HepG2 (cell line): ENCODE results near the gene CD276. TPM values are rescaled to one million over a fixed set of nuclear protein-coding genes. Genes with fewer than 3 reads are reported as not detected.
A peak's percentile ranks its signal among the peaks of the same experiment; 100 is the strongest.

Experiments used
- ATAC-seq: fragments of 200-7000 bp; cut with Tn5 transposase; 3 replicates; pipeline ENCODE4 v1.9.1; 2020; ENCODE audit warnings: mild to moderate bottlenecking, moderate library complexity
- BruUV-seq: library from RNA; stranded (reverse); fragments of 400-500 nt; replicated peaks from 2 replicates; lab custom pipeline; 2021; lab: Mats Ljungman, UMichigan
- CTCF ChIA-PET: fragments of 300-600 bp; formaldehyde crosslinking; extraction: SDS; loops from one replicate; lab custom pipeline; 2021; ENCODE audit warnings: low total read pairs, inconsistent platforms, low intra/inter-chr PET ratio; lab: Yijun Ruan, JAX
- POLR2A ChIA-PET: fragments of 350-600 bp; sonication (Branson Sonifier 250); formaldehyde crosslinking; loops from one replicate; lab custom pipeline; 2020; ENCODE audit warnings: antibody characterized with exemption, inconsistent platforms; lab: Yijun Ruan, JAX
- DNase-seq: peaks from one replicate; pipeline ENCODE4 v3.0.0-alpha.2; 2015; ENCODE audit warnings: low spot score
- FAIRE-seq: peaks from 3 replicates; lab custom pipeline; 2011; peaks lifted over from hg19 to GRCh38; lab: Jason Lieb, UNC
- H2AFZ ChIP-seq: one replicate; pipeline ENCODE4 v1.6.1; 2011; ENCODE audit warnings: low read length, inconsistent platforms
- H3K27ac ChIP-seq: fragments of 300-600 bp; 3 replicates; pipeline ENCODE4 v1.8.0; 2011; ENCODE audit warnings: mixed run types, mild to moderate bottlenecking, mixed read lengths, low read length, inconsistent platforms; ENCODE audit not compliant: insufficient read depth; ENCODE audit errors: extremely low read length
- H3K27me3 ChIP-seq, 2 experiments: fragments of 200-600 bp in 1 of 2; 2 replicates in 1 of 2; 3 replicates in 1 of 2; pipeline versions ENCODE4 v1.6.0 to v1.8.0; 2011; ENCODE audit warnings: low read length in 2 of 2, mild to moderate bottlenecking in 2 of 2, moderate library complexity in 2 of 2, inconsistent platforms in 1 of 2; ENCODE audit not compliant: insufficient read depth in 2 of 2, control insufficient read depth in 1 of 2
- H3K36me3 ChIP-seq, 2 experiments: fragments of 200-600 bp in 1 of 2; replicated peaks in 1 of 2; 2 replicates in 1 of 2; 3 replicates in 1 of 2; pipeline versions ENCODE4 v1.5.1 to v1.8.0; 2011; ENCODE audit warnings: low read length in 2 of 2, inconsistent platforms in 1 of 2; ENCODE audit not compliant: insufficient read depth in 2 of 2, control insufficient read depth in 1 of 2
- H3K4me1 ChIP-seq: 2 replicates; pipeline ENCODE4 v1.5.1; 2012; ENCODE audit warnings: low read length, inconsistent platforms; ENCODE audit not compliant: insufficient read depth
- H3K4me2 ChIP-seq: 2 replicates; pipeline ENCODE4 v1.6.0; 2011; ENCODE audit warnings: low read depth, low read length, inconsistent platforms
- H3K4me3 ChIP-seq, 3 experiments: fragments of 200-600 bp in 1 of 3; sonication (generic), shearing (Covaris generic) in 1 of 3; replicated peaks in 1 of 3; 2 replicates each; pipeline ENCODE4 v1.5.1; 2011 to 2016; ENCODE audit warnings: low read length in 3 of 3, inconsistent platforms in 2 of 3, low read depth in 2 of 3, mild to moderate bottlenecking in 2 of 3, control low read depth in 1 of 3, mixed read lengths in 1 of 3; ENCODE audit not compliant: insufficient read depth in 1 of 3
- H3K79me2 ChIP-seq: one replicate; pipeline ENCODE4 v1.6.1; 2011; ENCODE audit warnings: low read length, inconsistent platforms; ENCODE audit not compliant: insufficient read depth
- H3K9ac ChIP-seq: 2 replicates; pipeline ENCODE4 v1.6.0; 2011; ENCODE audit warnings: mild to moderate bottlenecking, low read depth, low read length, inconsistent platforms; ENCODE audit not compliant: insufficient read depth
- H3K9me3 ChIP-seq: 2 replicates; pipeline ENCODE4 v1.5.1; 2012; ENCODE audit warnings: mild to moderate bottlenecking, low read length
- H4K20me1 ChIP-seq: 2 replicates; pipeline ENCODE4 v1.6.0; 2011; ENCODE audit warnings: inconsistent platforms, mild to moderate bottlenecking, low read length, moderate library complexity; ENCODE audit not compliant: insufficient read depth
- ATF1 ChIP-seq: IDR thresholded peaks from 2 replicates; pipeline ENCODE4 v1.6.1; 2016; ENCODE audit warnings: mild to moderate bottlenecking, control low read depth
- DPF2 ChIP-seq: sonication (generic); formaldehyde crosslinking; IDR thresholded peaks from 2 replicates; pipeline ENCODE4 v1.4.0; 2020; ENCODE audit warnings: mild to moderate bottlenecking, low read depth, missing genetic modification reagents, borderline replicate concordance
- EZH2 ChIP-seq: conservative IDR thresholded peaks from 2 replicates; pipeline ENCODE4 v1.6.1; 2012; ENCODE audit warnings: mild to moderate bottlenecking, low read depth, low read length, moderate library complexity
- HMG20B ChIP-seq: conservative IDR thresholded peaks from 2 replicates; pipeline ENCODE4 v1.6.1; 2016; ENCODE audit warnings: missing genetic modification reagents, missing compliant biosample characterization
- RAD51 ChIP-seq: fragments of 450-650 bp; IDR thresholded peaks from 2 replicates; pipeline ENCODE4 v1.6.1; 2016; ENCODE audit warnings: borderline replicate concordance
- RFX5 ChIP-seq: IDR thresholded peaks from 2 replicates; pipeline ENCODE4 v1.6.1; 2011; ENCODE audit warnings: low read depth, low read length, improper control_type of control experiment
- SIN3A ChIP-seq: IDR thresholded peaks from 2 replicates; pipeline ENCODE4 v1.6.1; 2011; ENCODE audit warnings: low read depth, mild to moderate bottlenecking, control low read depth, low read length, borderline replicate concordance
- TP53 ChIP-seq: sonication (generic); formaldehyde crosslinking; conservative IDR thresholded peaks from 2 replicates; pipeline ENCODE4 v1.4.0; 2020; ENCODE audit warnings: missing genetic modification reagents
- ZNF230 ChIP-seq: sonication (generic); formaldehyde crosslinking; IDR thresholded peaks from 2 replicates; pipeline ENCODE4 v1.4.0; 2020; ENCODE audit warnings: mild to moderate bottlenecking, missing genetic modification reagents
- ZNF362 ChIP-seq: sonication (generic); formaldehyde crosslinking; IDR thresholded peaks from 2 replicates; pipeline ENCODE4 v1.4.0; 2020; ENCODE audit warnings: missing genetic modification reagents, mild to moderate bottlenecking, borderline replicate concordance
- ZNF766 ChIP-seq: sonication (generic); formaldehyde crosslinking; IDR thresholded peaks from 2 replicates; pipeline ENCODE4 v1.5.0; 2020; ENCODE audit warnings: missing genetic modification reagents, borderline replicate concordance
- ZSCAN22 ChIP-seq: sonication (generic); formaldehyde crosslinking; IDR thresholded peaks from 2 replicates; pipeline ENCODE4 v1.4.0; 2020; ENCODE audit warnings: mild to moderate bottlenecking, missing genetic modification reagents
- WGBS: methylation state at CpG from one replicate; pipeline ENCODE4 v1.1.6; 2017; ENCODE audit warnings: low lambda C conversion rate; 5-methylcytosine and 5-hydroxymethylcytosine counted together
- in situ Hi-C: cut with HindIII; loops from 2 replicates; pipeline ENCODE4 v1.10.0; 2017; ENCODE audit warnings: low pct_unique_long_range_greater_than_20kb; ENCODE audit not compliant: extremely low pct_ligation_motif_present
- intact Hi-C: fragments of 100-400 bp; cut with micrococcal nuclease; formaldehyde crosslinking; loops from one replicate; pipeline ENCODE4 v1.10.0; 2022; ENCODE audit not compliant: unreplicated experiment
- polyA plus RNA-seq, 8 experiments: library from polyadenylated mRNA; depleted of rRNA in 3 of 8; stranded (reverse) in 7 of 8; unstranded in 1 of 8; fragments of >200 nt; fragmentation: Illumina TruSeq in 4 of 8; extraction: Trizol in 4 of 8; gene quantifications; 2 replicates each; pipeline versions ENCODE4 v1.2.1 to v1.2.3, GENCODE V29; 2011 to 2016; ENCODE audit warnings: low read depth in 4 of 8, missing spikeins in 1 of 8, mixed read lengths in 1 of 8; ENCODE audit not compliant: insufficient read depth in 1 of 8
- total RNA-seq, 5 experiments: library from RNA; depleted of rRNA; stranded (reverse); fragments of >200 nt; fragmentation: Illumina TruSeq; extraction: Trizol; gene quantifications; 2 replicates each; pipeline ENCODE4 v1.2.3, GENCODE V29; 2016; ENCODE audit warnings: low read depth in 1 of 5
- TF ChIP-seq, protein P1 (sequence below): IDR thresholded peaks from 2 replicates; pipeline ENCODE4 v1.6.1; 2018; ENCODE audit warnings: missing genetic modification reagents, mild to moderate bottlenecking, missing compliant biosample characterization
- TF ChIP-seq, protein P2 (sequence below): sonication (generic); formaldehyde crosslinking; IDR thresholded peaks from 2 replicates; pipeline ENCODE4 v1.4.0; 2020; ENCODE audit warnings: missing genetic modification reagents
- TF ChIP-seq, protein P3 (sequence below), 2 experiments: sonication (generic) in 1 of 2; formaldehyde crosslinking in 1 of 2; IDR thresholded peaks; 2 replicates each; pipeline versions ENCODE4 v1.5.1 to v1.6.1; 2011 to 2020; ENCODE audit warnings: borderline replicate concordance in 1 of 2, low read depth in 1 of 2, low read length in 1 of 2, mild to moderate bottlenecking in 1 of 2, missing genetic modification reagents in 1 of 2, moderate library complexity in 1 of 2

The CD276 gene
- total and polyA plus RNA-seq, 2 of the 13 experiments (the other 11 are each of a cell fraction or from before 2014, with no cell fraction given) = 24.6 to 55.2 TPM

- TF ChIP-seq SIN3A = no peak
- TF ChIP-seq, protein P1, sequence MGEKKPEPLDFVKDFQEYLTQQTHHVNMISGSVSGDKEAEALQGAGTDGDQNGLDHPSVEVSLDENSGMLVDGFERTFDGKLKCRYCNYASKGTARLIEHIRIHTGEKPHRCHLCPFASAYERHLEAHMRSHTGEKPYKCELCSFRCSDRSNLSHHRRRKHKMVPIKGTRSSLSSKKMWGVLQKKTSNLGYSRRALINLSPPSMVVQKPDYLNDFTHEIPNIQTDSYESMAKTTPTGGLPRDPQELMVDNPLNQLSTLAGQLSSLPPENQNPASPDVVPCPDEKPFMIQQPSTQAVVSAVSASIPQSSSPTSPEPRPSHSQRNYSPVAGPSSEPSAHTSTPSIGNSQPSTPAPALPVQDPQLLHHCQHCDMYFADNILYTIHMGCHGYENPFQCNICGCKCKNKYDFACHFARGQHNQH (CRISPR knock-in tag) = no peak
- TF ChIP-seq EZH2 = peak; percentile 59; the same call in 1 of the 2 replicates
Measured at GRCh38 chr15:73753250-73754130, 69.3 kb downstream of the CD276 start, which contains the start of gene INSYN1 (continued).

DNA sequence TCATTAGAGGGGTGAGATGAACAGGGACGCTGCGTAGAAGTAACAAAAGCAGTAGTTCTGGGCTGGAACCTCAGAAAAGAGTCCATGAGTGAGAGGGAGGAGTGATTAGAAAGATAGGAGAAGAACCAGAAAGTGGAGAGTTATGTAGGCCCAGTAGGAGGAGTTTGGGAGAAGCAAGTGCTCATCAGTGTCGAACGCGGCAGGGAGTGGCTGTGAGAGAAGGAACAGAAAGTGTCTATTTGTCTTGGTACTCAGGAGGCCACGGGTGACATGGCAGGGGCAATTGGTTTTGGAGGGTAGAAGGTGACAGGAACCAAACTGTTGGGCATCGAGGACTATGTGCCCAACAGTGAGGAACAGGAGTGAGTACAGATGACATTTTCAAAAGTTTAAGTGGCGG, 70.3 kb downstream of the CD276 start:
- Histone ChIP-seq H3K4me2 (no peak overlapping the region), H3K4me1 (no peaks in the 10 kb centered on the region), H3K27ac (no peak overlapping the region), H3K4me3 (no peak overlapping the region), H3K79me2 (no peaks in the 10 kb centered on the region), H3K9ac (no peak overlapping the region), H3K27me3 (peaks cover 8 to 49% of the 10 kb centered on the region in 2 experiments; a peak in 4 of 5 replicates), H2AFZ (no peak overlapping the region), H4K20me1 (no peaks in the 10 kb centered on the region), H3K36me3 (no peaks in the 10 kb centered on the region), H3K9me3 (no peaks in the 10 kb centered on the region)
- DNase-seq (no peak), FAIRE-seq (no peak), ATAC-seq (no peak)
- BruUV-seq = no TSS peak
- CTCF ChIA-PET = no interaction called here
- POLR2A ChIA-PET = no interaction called here
- in situ Hi-C loops (no loop called here), intact Hi-C loops (no loop called here)
- 46% methylated on average over 8 of the region's 8 CpGs for WGBS
- TF ChIP-seq ZNF766 (CRISPR knock-in tag) = no peak
- no peak for TF ChIP-seq ZNF362 (CRISPR knock-in tag)
- TF ChIP-seq, protein P2, sequence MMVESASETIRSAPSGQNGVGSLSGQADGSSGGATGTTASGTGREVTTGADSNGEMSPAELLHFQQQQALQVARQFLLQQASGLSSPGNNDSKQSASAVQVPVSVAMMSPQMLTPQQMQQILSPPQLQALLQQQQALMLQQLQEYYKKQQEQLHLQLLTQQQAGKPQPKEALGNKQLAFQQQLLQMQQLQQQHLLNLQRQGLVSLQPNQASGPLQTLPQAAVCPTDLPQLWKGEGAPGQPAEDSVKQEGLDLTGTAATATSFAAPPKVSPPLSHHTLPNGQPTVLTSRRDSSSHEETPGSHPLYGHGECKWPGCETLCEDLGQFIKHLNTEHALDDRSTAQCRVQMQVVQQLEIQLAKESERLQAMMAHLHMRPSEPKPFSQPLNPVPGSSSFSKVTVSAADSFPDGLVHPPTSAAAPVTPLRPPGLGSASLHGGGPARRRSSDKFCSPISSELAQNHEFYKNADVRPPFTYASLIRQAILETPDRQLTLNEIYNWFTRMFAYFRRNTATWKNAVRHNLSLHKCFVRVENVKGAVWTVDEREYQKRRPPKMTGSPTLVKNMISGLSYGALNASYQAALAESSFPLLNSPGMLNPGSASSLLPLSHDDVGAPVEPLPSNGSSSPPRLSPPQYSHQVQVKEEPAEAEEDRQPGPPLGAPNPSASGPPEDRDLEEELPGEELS (CRISPR knock-in tag) = no peak
- no peak for TF ChIP-seq ZNF230
- TF ChIP-seq RAD51 = no peak
- TF ChIP-seq DPF2 (CRISPR knock-in tag) = no peak
- no peak for TF ChIP-seq ZSCAN22 (CRISPR knock-in tag)
- TF ChIP-seq ATF1 (CRISPR knock-in tag) = no peak
- TF ChIP-seq HMG20B (CRISPR knock-in tag) = no peak
- no peak for TF ChIP-seq TP53 (CRISPR knock-in tag)
- no peak for TF ChIP-seq RFX5
- TF ChIP-seq, protein P3, sequence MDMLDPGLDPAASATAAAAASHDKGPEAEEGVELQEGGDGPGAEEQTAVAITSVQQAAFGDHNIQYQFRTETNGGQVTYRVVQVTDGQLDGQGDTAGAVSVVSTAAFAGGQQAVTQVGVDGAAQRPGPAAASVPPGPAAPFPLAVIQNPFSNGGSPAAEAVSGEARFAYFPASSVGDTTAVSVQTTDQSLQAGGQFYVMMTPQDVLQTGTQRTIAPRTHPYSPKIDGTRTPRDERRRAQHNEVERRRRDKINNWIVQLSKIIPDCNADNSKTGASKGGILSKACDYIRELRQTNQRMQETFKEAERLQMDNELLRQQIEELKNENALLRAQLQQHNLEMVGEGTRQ (IDR thresholded peaks at IDR 0.05; ENCODE audit: low read depth, low read length) = no peak
- TF ChIP-seq, protein P3 (CRISPR knock-in tag; IDR thresholded peaks at IDR 0.05; ENCODE audit: borderline replicate concordance) = no peak
